Measurements from ENCODE around the gene DHRS9. TPM values are rescaled to one million over a fixed set of nuclear protein-coding genes. Genes with fewer than 3 reads are reported as not detected.

The DHRS9 gene
- total RNA-seq, 1 donor from 2014 or later = 7.3 TPM

DNA sequence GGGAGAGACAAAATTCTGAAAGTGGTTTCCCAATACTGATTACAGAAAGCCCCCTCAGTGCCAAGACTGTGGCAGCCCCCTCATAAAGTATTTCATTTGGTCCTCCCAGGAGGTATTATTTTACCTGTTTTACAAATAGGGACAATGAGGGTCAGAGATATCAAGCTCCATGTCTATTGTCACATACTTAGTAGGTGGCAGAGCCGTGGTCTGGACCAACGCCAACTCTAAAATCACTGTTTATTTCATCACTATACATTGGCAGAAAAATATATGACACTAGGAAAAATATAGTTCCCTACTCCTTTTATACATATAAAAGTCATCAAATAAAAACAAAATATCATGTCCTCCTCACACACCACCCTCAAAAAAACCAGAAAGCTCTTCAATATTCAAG is 68.6 kb downstream of the DHRS9 start:
- TF ChIP-seq CTCF (IDR thresholded peaks at IDR 0.05; ENCODE audit: borderline replicate concordance) = no peak
- Histone ChIP-seq H3K36me3 (no peaks in the 10 kb centered on the region), H3K27me3 (ENCODE audit: low read depth) (no peaks in the 10 kb centered on the region), H3K4me1 (peaks cover 19% of the 10 kb centered on the region), H3K27ac (replicated peaks) (no peak overlapping the region), H3K9me3 (replicated peaks) (no peaks in the 10 kb centered on the region), H3K4me3 (no peak overlapping the region)
- intact Hi-C loops (cut with micrococcal nuclease) = no loop called here
- DNase-seq = no peak

GRCh38 chr2:169139145-169139544 is 69.8 kb downstream of the DHRS9 start:
- no peaks in the 10 kb centered on the region for H3K27me3 ChIP-seq (ENCODE audit: low read depth)
- H3K4me1 ChIP-seq = peaks cover 19% of the 10 kb centered on the region
- no peak overlapping the region for H3K27ac ChIP-seq (replicated peaks)
- no peaks in the 10 kb centered on the region for H3K36me3 ChIP-seq
- no peak for DNase-seq
- H3K9me3 ChIP-seq (replicated peaks) = no peaks in the 10 kb centered on the region
- no peak for TF ChIP-seq CTCF (IDR thresholded peaks at IDR 0.05; ENCODE audit: borderline replicate concordance)
- H3K4me3 ChIP-seq = no peak overlapping the region
- intact Hi-C loops (cut with micrococcal nuclease) = no loop called here

- H3K36me3 ChIP-seq = no peaks in the 10 kb centered on the region
- no peak overlapping the region for H3K4me3 ChIP-seq
- no peaks in the 10 kb centered on the region for H3K9me3 ChIP-seq (replicated peaks)
- no peak overlapping the region for H3K27ac ChIP-seq (replicated peaks)
- H3K4me1 ChIP-seq = peaks cover 19% of the 10 kb centered on the region
- no peak for TF ChIP-seq CTCF (IDR thresholded peaks at IDR 0.05; ENCODE audit: borderline replicate concordance)
- DNase-seq = no peak
- intact Hi-C loops (cut with micrococcal nuclease) = loop anchor here (10.0 kb wide), 1 partner anchor 175 kb away; no protein-coding TSS in a partner anchor
- H3K27me3 ChIP-seq (ENCODE audit: low read depth) = no peaks in the 10 kb centered on the region
These were observed 70.8 kb downstream of the DHRS9 start for GRCh38 chr2:169139993-169140767.

GRCh38 chr2:169141713-169142352 is 72.5 kb downstream of the DHRS9 start:
- DNase-seq = no peak
- Histone ChIP-seq H3K9me3 (replicated peaks) (no peaks in the 10 kb centered on the region), H3K4me3 (no peak overlapping the region), H3K27ac (replicated peaks) (no peak overlapping the region), H3K27me3 (ENCODE audit: low read depth) (no peaks in the 10 kb centered on the region), H3K36me3 (no peaks in the 10 kb centered on the region), H3K4me1 (peaks cover 17% of the 10 kb centered on the region)
- intact Hi-C loops (cut with micrococcal nuclease) = loop anchor here (10.0 kb wide), 1 partner anchor 177 kb away; no protein-coding TSS in a partner anchor
- TF ChIP-seq CTCF (IDR thresholded peaks at IDR 0.05; ENCODE audit: borderline replicate concordance) = peak; percentile 83

DNA sequence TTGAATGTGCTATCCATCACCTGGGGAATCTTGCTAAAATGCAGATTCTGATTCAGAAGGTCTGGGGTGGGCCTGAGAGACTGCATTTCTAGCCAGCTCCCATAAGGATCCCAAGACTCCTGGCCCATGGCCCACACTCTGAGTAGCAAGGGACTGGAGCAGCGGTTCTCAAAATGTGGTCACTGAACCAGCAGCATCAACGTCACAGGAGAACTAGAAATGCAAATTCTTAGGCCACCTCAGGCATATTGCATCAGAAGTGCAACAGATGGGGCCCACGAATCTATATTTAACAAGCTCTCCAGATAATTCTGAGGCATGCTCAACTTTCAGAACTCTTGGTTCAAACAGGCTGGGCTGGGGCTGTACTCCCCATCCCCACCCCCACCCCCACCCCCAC is 74.6 kb downstream of the DHRS9 start:
- Histone ChIP-seq H3K4me3 (no peak overlapping the region), H3K9me3 (replicated peaks) (no peaks in the 10 kb centered on the region), H3K36me3 (no peaks in the 10 kb centered on the region), H3K27ac (replicated peaks) (no peak overlapping the region), H3K27me3 (ENCODE audit: low read depth) (no peaks in the 10 kb centered on the region), H3K4me1 (peaks cover 6% of the 10 kb centered on the region)
- intact Hi-C loops (cut with micrococcal nuclease) = loop anchor here (10.0 kb wide), 1 partner anchor 179 kb away; no protein-coding TSS in a partner anchor
- DNase-seq = no peak
- TF ChIP-seq CTCF (IDR thresholded peaks at IDR 0.05; ENCODE audit: borderline replicate concordance) = no peak

Other genes with a start within 250 kb of the DHRS9 start
- gene SPC25, start 179.1 kb upstream of the DHRS9 start, total RNA-seq = 0.60 TPM
- gene G6PC2, start 168.3 kb upstream of the DHRS9 start, total RNA-seq = not detected
- 0.05 TPM for gene ABCB11, start 38.2 kb upstream of the DHRS9 start, total RNA-seq

All from left ventricle myocardium inferior (tissue), 1 donor.